ENCODE results near the gene NARS2. TPM values are rescaled to one million over a fixed set of nuclear protein-coding genes. Genes with fewer than 3 reads are reported as not detected.

The NARS2 gene
- total and polyA plus RNA-seq, 9 of the 15 experiments (the other 6 are each of a cell fraction or from before 2014, with no cell fraction given), result 26.8 to 48.0 (median 34.2) TPM

DNA sequence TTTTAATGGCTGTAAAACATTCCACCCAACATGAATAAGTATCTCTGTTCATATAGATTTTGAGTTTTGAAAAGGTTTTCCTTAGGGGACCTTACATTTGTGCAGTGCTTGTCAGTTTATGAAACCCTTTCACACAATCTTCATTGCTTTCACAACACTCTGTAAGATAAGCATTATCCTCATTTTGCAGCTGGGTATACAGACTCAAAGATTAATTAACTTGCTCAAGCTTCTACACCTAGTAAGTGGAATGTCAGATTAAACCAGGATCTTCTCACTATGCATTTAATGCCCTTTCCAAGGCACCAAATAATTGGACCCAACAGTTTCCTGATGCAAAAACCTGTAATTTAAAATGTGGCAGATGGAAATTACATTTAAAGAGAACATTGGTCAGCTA lies 145.5 kb downstream of the NARS2 start (continued):
- no peak for TF ChIP-seq BRD4 (IDR thresholded peaks at IDR 0.05)
- no peak for TF ChIP-seq ERF (CRISPR knock-in tag; IDR thresholded peaks at IDR 0.05)
- 0 out of 2 replicates have a peak, but pooled peaks have one; percentile 4 for TF ChIP-seq GABPA (tag; conservative IDR thresholded peaks at IDR 0.05; ENCODE audit: low read depth)
- peak; percentile 44; the same call in 1 of the 2 replicates for TF ChIP-seq POLR2H (tag; IDR thresholded peaks at IDR 0.05; ENCODE audit: low read depth)
- TF ChIP-seq LEF1 (IDR thresholded peaks at IDR 0.05), result peak; percentile 75; the same call in 1 of the 2 replicates
- TF ChIP-seq FOXM1 (IDR thresholded peaks at IDR 0.05; ENCODE audit: low read depth), result peak; percentile 80
- TF ChIP-seq FOXM1 (CRISPR knock-in tag; IDR thresholded peaks at IDR 0.05; ENCODE audit: low read depth), result no peak
- no peak for TF ChIP-seq FOXJ2 (tag; IDR thresholded peaks at IDR 0.05)
- peak; percentile 91 for TF ChIP-seq MEIS2 (IDR thresholded peaks at IDR 0.05; ENCODE audit: partially characterized antibody)
- TF ChIP-seq SMAD4 (CRISPR knock-in tag; conservative IDR thresholded peaks at IDR 0.05), result 0 out of 2 replicates have a peak, but pooled peaks have one; percentile 45
- TF ChIP-seq SMARCA4 (IDR thresholded peaks at IDR 0.05), result peak; percentile 91
- TF ChIP-seq SMAD1 (IDR thresholded peaks at IDR 0.05; ENCODE audit: low read depth, low read length, partially characterized antibody), result peak; percentile 58
- TF ChIP-seq SLC30A9 (CRISPR knock-in tag; IDR thresholded peaks at IDR 0.05), result no peak
- TF ChIP-seq ELF2 (CRISPR knock-in tag; IDR thresholded peaks at IDR 0.05), result no peak
- peak; percentile 83 for TF ChIP-seq CBFA2T2 (conservative IDR thresholded peaks at IDR 0.05)
- TF ChIP-seq SPI1 (IDR thresholded peaks at IDR 0.05; ENCODE audit: borderline replicate concordance, low read depth, low read length), result no peak
- no peak for TF ChIP-seq CEBPG (CRISPR knock-in tag; IDR thresholded peaks at IDR 0.05)
- TF ChIP-seq CEBPG (tag; conservative IDR thresholded peaks at IDR 0.05 in 1 of 2, IDR thresholded peaks at IDR 0.05 in 1 of 2), result peak; percentile 39 to 45; a peak in 2 of 4 replicates
- no peak for TF ChIP-seq BRF1 (IDR thresholded peaks at IDR 0.05; ENCODE audit: borderline replicate concordance, extremely low read depth, insufficient read length)
- peak; percentile 8; the same call in 1 of the 2 replicates for TF ChIP-seq SMARCA5 (IDR thresholded peaks at IDR 0.05)
- peak; percentile 92 for TF ChIP-seq DPF2 (IDR thresholded peaks at IDR 0.05)
- 0 out of 2 replicates have a peak, but pooled peaks have one; percentile 29 for TF ChIP-seq NBN (IDR thresholded peaks at IDR 0.05; ENCODE audit: low read depth)
- peak; percentile 60; the same call in 1 of the 2 replicates for TF ChIP-seq POLR2AphosphoS5 (IDR thresholded peaks at IDR 0.05; ENCODE audit: control insufficient read depth, insufficient read depth, low read depth, low read length)
- peak in 1 of 2 experiments; percentile 97; a peak in 2 of 4 replicates for TF ChIP-seq RCOR1 (IDR thresholded peaks at IDR 0.05; ENCODE audit: borderline replicate concordance in 1 of 2, low read depth in 2 of 2, low read length in 2 of 2)
- TF ChIP-seq NEUROD1 (IDR thresholded peaks at IDR 0.05; ENCODE audit: borderline replicate concordance, low read depth, low read length, partially characterized antibody), result no peak
- peak; percentile 81 for TF ChIP-seq NCOR1 (IDR thresholded peaks at IDR 0.05)
- no peak for TF ChIP-seq ZNF274 (IDR thresholded peaks at IDR 0.05; ENCODE audit: borderline replicate concordance, low read depth, low read length)
- TF ChIP-seq WHSC1 (IDR thresholded peaks at IDR 0.05; ENCODE audit: low read length), result no peak
- TF ChIP-seq RBM39 (optimal IDR thresholded peaks at IDR 0.05; ENCODE audit: low read depth, low read length), result no peak
- TF ChIP-seq GATAD2A (IDR thresholded peaks at IDR 0.05), result 0 out of 2 replicates have a peak, but pooled peaks have one; percentile 20
- peak; percentile 75 for TF ChIP-seq SMARCC2 (IDR thresholded peaks at IDR 0.05; ENCODE audit: low read depth)
- peak; percentile 94 for TF ChIP-seq TEAD4 (IDR thresholded peaks at IDR 0.05; ENCODE audit: low read length)
- TF ChIP-seq TEAD4 (CRISPR knock-in tag; IDR thresholded peaks at IDR 0.05; ENCODE audit: borderline replicate concordance), result no peak
- peak in 1 of 2 experiments; percentile 57; a peak in 2 of 4 replicates for TF ChIP-seq TRIM24 (IDR thresholded peaks at IDR 0.05)
- TF ChIP-seq, protein P1, sequence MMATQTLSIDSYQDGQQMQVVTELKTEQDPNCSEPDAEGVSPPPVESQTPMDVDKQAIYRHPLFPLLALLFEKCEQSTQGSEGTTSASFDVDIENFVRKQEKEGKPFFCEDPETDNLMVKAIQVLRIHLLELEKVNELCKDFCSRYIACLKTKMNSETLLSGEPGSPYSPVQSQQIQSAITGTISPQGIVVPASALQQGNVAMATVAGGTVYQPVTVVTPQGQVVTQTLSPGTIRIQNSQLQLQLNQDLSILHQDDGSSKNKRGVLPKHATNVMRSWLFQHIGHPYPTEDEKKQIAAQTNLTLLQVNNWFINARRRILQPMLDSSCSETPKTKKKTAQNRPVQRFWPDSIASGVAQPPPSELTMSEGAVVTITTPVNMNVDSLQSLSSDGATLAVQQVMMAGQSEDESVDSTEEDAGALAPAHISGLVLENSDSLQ (IDR thresholded peaks at IDR 0.05), result peak; percentile 53; the same call in 1 of the 2 replicates

Data from K562 (cell line).